ENCODE results near the gene NR3C2.

Gene NR3C2

DNA sequence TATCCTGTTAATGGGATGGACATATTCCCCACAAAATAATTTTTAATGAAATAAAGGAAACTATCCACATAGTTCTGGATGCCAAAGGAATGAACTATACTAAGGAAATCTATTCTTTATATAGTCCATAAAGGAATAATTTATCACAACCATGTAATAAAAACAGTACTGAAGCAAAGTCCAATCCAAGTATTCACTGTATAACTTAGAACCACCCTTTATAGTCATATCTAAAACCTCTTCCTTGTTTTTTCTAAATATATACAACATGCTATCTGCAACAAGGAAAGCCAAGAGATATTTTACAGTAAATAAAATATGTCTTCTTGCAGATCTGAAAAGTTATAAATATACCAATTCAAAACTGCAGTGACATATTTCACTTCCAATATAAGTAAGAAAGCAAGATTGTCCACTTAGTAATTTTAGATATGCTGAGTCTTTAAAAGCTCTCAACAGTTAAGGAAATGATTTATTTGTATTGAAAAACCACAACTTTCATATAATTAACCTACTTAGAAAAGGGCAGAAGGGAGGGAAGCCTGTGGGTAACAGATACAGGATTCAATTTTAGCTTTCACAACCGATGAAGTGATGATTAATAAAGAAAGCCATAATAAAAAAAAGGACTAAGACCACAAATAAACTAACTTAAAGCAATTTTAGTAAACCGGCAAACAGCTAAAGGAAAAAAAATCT lies 8.0 kb downstream of the NR3C2 start:
- no peak for DNase-seq

GRCh38 chr4:148431401-148431800 lies 10.8 kb downstream of the NR3C2 start:
- DNase-seq: no peak

- DNase-seq: no peak
Observed at GRCh38 chr4:148430854-148431253, 11.4 kb downstream of the NR3C2 start.

DNA sequence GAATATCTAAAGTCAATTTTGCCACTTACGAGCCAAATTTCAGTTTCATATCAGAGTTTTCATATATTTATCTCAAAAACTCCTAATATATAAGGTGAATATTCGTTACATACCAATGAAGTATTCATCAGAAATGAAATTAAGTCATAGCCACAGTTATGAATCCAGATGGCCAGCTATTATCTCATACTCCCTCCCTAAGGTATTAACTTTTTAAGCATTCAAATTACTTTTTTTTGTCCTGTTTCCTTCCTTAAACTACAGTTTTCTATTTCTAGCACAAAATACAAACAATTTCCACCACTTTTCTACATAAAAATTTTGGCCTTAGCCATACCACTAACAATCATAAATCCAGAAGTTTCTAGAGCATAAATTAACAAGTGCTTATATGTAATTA lies 13.0 kb downstream of the NR3C2 start:
- DNase-seq: no peak

DNA sequence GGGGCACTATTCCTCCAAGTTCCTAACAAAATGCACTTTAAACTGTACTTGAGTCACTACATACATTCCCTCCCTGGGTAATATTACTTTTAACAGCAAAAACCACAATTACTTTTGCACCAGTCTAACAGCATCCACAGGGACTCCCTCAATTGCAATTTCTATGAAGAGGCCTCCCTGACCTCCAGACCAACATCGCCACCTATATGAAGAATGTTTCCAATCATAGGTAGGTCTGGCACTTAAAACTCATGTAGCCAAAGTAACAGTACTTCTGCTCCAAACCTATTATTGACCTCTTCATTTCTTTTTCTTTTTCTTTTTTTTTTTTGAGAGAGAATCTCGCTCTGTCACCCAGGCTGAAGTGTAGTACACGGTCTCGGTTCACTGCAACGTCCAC lies 15.6 kb downstream of the NR3C2 start:
- DNase-seq: no peak

DNA sequence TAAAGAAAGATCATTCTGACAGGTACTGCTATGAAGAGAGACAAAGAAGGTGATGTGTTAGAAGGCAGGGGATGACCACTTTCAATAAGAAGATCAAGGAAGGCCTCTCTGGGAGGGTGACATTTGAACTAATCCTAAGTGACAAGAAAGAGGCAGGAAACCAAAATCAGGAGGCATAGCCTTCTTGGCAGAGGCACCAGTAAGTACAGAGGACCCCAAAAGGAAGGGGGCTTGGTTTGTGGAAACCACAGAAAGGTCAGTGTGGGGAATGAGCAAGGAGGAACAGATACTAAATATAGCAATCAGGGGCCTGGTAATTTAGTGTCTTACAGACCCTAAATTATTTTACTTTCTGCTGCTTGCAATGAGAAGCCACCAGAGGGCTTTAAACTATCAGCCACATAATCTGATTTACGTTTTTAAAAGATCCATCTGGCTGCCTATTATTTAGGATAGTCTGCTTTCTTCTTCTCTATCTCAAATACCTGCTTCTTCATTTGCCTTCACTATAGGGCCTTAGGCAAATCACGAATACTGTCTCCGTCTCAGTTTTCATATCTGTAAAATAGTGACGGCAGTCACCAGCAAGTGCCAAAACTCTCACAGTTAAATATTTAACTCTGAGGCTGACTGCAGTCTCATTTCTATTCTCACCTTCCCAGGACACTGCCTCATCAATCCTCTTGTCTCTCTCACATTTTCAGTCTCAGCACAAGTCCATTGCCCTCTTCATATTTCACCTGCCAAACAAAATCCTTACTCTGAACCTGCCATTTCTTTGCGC lies 16.7 kb downstream of the NR3C2 start:
- no peak for DNase-seq

GRCh38 chr4:148420397-148420796 lies 21.8 kb downstream of the NR3C2 start:
- no peak for DNase-seq

- peak; percentile 9 for DNase-seq
Observed at GRCh38 chr4:148415500-148415899, 26.7 kb downstream of the NR3C2 start.

GRCh38 chr4:148412460-148412994 lies 29.7 kb downstream of the NR3C2 start:
- no peak for DNase-seq

GRCh38 chr4:148405161-148405893 lies 36.9 kb downstream of the NR3C2 start:
- DNase-seq: no peak

- DNase-seq: no peak
Observed at GRCh38 chr4:148398988-148399387, 43.2 kb downstream of the NR3C2 start.

DNA sequence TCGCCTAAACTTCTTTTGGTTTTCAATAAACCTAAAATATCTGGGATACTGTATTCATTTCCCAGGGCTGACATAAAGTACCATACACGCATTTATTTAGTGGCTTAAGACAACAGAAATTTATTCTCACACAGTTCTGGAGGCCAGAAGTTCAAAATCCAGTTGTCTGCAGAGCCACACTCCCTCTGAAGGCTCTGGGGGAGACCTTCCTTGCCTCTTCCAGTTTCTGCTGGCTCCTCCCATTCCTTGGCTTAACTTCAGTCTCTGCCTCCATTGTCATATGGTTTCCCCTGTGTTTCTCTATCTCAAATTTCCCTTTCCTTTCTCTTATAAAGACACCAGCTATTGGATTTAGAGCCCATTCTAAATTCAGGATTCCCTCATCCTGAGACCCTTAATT lies 44.4 kb downstream of the NR3C2 start:
- no peak for DNase-seq

GRCh38 chr4:148396986-148397673 lies 45.1 kb downstream of the NR3C2 start:
- DNase-seq: no peak

GRCh38 chr4:148395771-148396170 lies 46.4 kb downstream of the NR3C2 start:
- no peak for DNase-seq

DNA sequence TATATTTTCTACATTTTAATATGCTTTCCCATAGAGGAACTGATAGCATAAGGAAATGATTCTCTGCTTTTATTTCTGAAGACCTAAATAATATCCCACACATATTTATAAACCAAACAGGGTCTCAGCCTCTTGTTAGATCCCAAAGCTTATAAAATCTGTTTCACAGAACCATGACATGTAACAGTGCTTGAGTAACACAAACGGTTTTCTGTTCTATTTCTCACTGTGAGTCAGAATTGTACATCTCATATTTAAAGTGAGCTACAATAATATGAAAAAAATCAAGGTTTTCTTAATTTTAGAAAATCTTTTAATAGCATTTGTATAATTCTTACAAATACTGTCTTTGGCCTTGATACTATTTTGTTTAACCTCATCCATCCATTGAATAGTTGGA lies 51.2 kb downstream of the NR3C2 start:
- DNase-seq: no peak

GRCh38 chr4:148390311-148390710 lies 51.9 kb downstream of the NR3C2 start:
- DNase-seq: no peak

- no peak for DNase-seq
Observed at GRCh38 chr4:148380291-148380690, 61.9 kb downstream of the NR3C2 start.

- DNase-seq: peak; percentile 56
Observed at GRCh38 chr4:148376151-148376550, 66.1 kb downstream of the NR3C2 start.

DNA sequence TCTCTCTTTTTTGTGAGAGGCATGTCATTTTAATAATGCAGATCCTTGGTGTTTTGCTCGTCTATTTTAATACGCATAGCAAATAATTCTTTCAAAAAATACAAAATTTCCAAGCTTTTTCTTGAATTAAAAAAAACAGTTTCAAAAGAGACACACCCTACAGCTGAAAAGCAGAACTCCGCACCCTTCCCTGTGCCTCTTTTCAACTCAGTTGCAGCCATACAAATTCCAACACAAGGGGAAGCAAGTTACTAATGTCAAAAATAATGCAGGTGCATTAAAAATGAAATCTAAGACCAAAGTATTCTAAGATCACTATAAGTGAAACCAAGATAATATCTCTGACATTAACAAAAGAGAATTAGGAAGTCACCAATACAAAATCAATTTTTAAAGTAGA lies 66.6 kb downstream of the NR3C2 start:
- no peak for DNase-seq

DNA sequence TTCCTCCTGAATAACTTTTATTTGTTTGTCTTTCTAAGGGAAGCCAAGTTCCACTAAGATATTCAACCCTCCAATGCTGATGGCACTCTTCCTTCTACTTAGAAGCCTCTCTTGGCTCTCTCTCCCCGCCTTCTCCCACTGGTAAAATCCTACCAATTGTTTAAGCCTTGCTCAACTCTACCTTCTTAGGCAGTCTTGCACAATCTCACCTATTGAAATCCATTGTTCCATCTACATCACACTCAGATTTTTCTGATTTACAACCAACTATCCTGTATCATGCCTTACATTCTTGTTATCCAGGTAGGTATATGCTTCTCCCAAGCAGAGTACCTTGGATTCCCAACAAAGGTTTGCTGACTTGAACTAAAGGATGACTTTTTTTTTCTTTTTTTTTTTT lies 69.1 kb downstream of the NR3C2 start:
- no peak for DNase-seq

GRCh38 chr4:148369919-148370318 lies 72.3 kb downstream of the NR3C2 start:
- DNase-seq: no peak

GRCh38 chr4:148367756-148368155 lies 74.5 kb downstream of the NR3C2 start:
- no peak for DNase-seq

- DNase-seq: no peak
Observed at GRCh38 chr4:148366251-148366650, 76.0 kb downstream of the NR3C2 start.
